ENCODE data around the gene TNNT1. TPM values are rescaled to one million over a fixed set of nuclear protein-coding genes. Genes with fewer than 3 reads are reported as not detected.

The TNNT1 gene
- polyA plus RNA-seq, 1 of the 3 experiments (the other 2 are of a cell fraction), result 39.5 TPM

GRCh38 chr19:55188625-55189024 lies 39.6 kb upstream of the TNNT1 start (continued):
- TF ChIP-seq PBX3 (IDR thresholded peaks at IDR 0.05), result no peak

GRCh38 chr19:55186080-55186479 lies 37.1 kb upstream of the TNNT1 start:
- TF ChIP-seq EP300 (IDR thresholded peaks at IDR 0.05; ENCODE audit: borderline replicate concordance in 1 of 2, low read depth in 1 of 2, low read length in 1 of 2), result no peak
- no peak for TF ChIP-seq ZBTB33 (IDR thresholded peaks at IDR 0.05; ENCODE audit: borderline replicate concordance, low read depth)
- no peak for TF ChIP-seq YY1 (IDR thresholded peaks at IDR 0.05; ENCODE audit: low read depth)
- no peak for TF ChIP-seq RXRA (IDR thresholded peaks at IDR 0.05; ENCODE audit: borderline replicate concordance, low read depth)
- no peak for TF ChIP-seq FOSL2 (IDR thresholded peaks at IDR 0.05; ENCODE audit: borderline replicate concordance, low read depth)
- TF ChIP-seq NFIC (IDR thresholded peaks at IDR 0.05; ENCODE audit: borderline replicate concordance), result no peak
- TF ChIP-seq TAF1 (IDR thresholded peaks at IDR 0.05; ENCODE audit: borderline replicate concordance, low read depth, low read length), result no peak
- no peak for TF ChIP-seq EZH2phosphoT487 (IDR thresholded peaks at IDR 0.05; ENCODE audit: borderline replicate concordance, low read depth)
- TF ChIP-seq RCOR1 (IDR thresholded peaks at IDR 0.05; ENCODE audit: low read length), result no peak
- TF ChIP-seq USF1 (IDR thresholded peaks at IDR 0.05; ENCODE audit: borderline replicate concordance, low read depth), result no peak
- no peak for TF ChIP-seq FOXJ3 (CRISPR knock-in tag; IDR thresholded peaks at IDR 0.05)
- TF ChIP-seq ELF1 (IDR thresholded peaks at IDR 0.05), result no peak
- TF ChIP-seq MAX (IDR thresholded peaks at IDR 0.05; ENCODE audit: low read depth), result no peak
- no peak for TF ChIP-seq GABPA (IDR thresholded peaks at IDR 0.05; ENCODE audit: low read depth)
- no peak for TF ChIP-seq PBX3 (IDR thresholded peaks at IDR 0.05)
- no peak for TF ChIP-seq TEAD4 (IDR thresholded peaks at IDR 0.05; ENCODE audit: borderline replicate concordance, insufficient read depth)
- TF ChIP-seq JUND (IDR thresholded peaks at IDR 0.05), result no peak
- no peak for TF ChIP-seq SIN3A (IDR thresholded peaks at IDR 0.05; ENCODE audit: borderline replicate concordance, low read depth, low read length)
- H3K27ac ChIP-seq (ENCODE audit: low read depth in 2 of 2, low read length in 1 of 2), result no peak overlapping the region
- no peak for DNase-seq
- H3K4me3 ChIP-seq (ENCODE audit: low read depth in 2 of 2, low read length in 1 of 2), result no peak overlapping the region
- H3K36me3 ChIP-seq (replicated peaks in 1 of 2; ENCODE audit: control insufficient read depth in 1 of 2, insufficient read depth in 2 of 2, low read length in 1 of 2), result no peaks in the 10 kb centered on the region
- no peak overlapping the region for H3K9ac ChIP-seq
- no peaks in the 10 kb centered on the region for H3K4me1 ChIP-seq (ENCODE audit: control insufficient read depth in 1 of 2, insufficient read depth in 2 of 2, low read depth in 1 of 2, low read length in 1 of 2)
- no peaks in the 10 kb centered on the region for H4K20me1 ChIP-seq (ENCODE audit: insufficient read depth)
- H3F3A ChIP-seq (replicated peaks; ENCODE audit: insufficient read depth), result no peaks in the 10 kb centered on the region
- H3K4me2 ChIP-seq, result no peak overlapping the region
- no peaks in the 10 kb centered on the region for H3K79me2 ChIP-seq (ENCODE audit: insufficient read depth)
- 80% methylated on average over 5 of the region's 12 CpGs for WGBS (ENCODE audit: low lambda C conversion rate)
- H2AFZ ChIP-seq (ENCODE audit: low read depth), result no peak overlapping the region
- CTCF ChIA-PET, result no interaction called here
- H3K27me3 ChIP-seq (ENCODE audit: insufficient read depth), result peaks cover 11% of the 10 kb centered on the region
- H3K9me2 ChIP-seq, result no peaks in the 10 kb centered on the region
- H3K9me3 ChIP-seq, result no peaks in the 10 kb centered on the region
- POLR2A ChIA-PET, result no interaction called here
